Prostate gland (tissue), 2 donors: Measurements from ENCODE around the gene PALLD. TPM values are rescaled to one million over a fixed set of nuclear protein-coding genes. Genes with fewer than 3 reads are reported as not detected.

Source experiments
- DNase-seq: peaks from one replicate; pipeline ENCODE4 v3.0.0-alpha.2; 2019; ENCODE audit warnings: low spot score
- H3K27ac ChIP-seq, 2 donors: fragments of 200-600 bp; sonication (generic); 2 replicates each; pipeline ENCODE4 v1.5.1; 2017 to 2019
- H3K27me3 ChIP-seq: fragments of 200-600 bp; sonication (generic); replicated peaks from 2 replicates; pipeline ENCODE4 v1.5.1; 2019; ENCODE audit not compliant: insufficient read depth
- H3K36me3 ChIP-seq, 2 donors: fragments of 200-600 bp; sonication (generic); 1 replicate in 1 of 2; 2 replicates in 1 of 2; pipeline versions ENCODE4 v1.5.1 to v1.8.1; 2017 to 2019
- H3K4me1 ChIP-seq: fragments of 200-600 bp; sonication (generic); replicated peaks from 2 replicates; pipeline ENCODE4 v1.5.1; 2019
- H3K4me3 ChIP-seq, 2 donors: fragments of 200-600 bp; sonication (generic); 2 replicates each; pipeline ENCODE4 v1.5.1; 2017 to 2019
- H3K9me3 ChIP-seq: fragments of 200-600 bp; sonication (generic); 2 replicates; pipeline ENCODE4 v1.5.1; 2017
- POLR2A ChIP-seq: fragments of 450-650 bp; IDR thresholded peaks from one replicate; pipeline ENCODE4 v1.6.1; 2016; ENCODE audit warnings: antibody characterized with exemption, mild to moderate bottlenecking
- POLR2AphosphoS5 ChIP-seq: sonication (generic); formaldehyde crosslinking; IDR thresholded peaks from one replicate; pipeline ENCODE4 v1.6.1; 2017; ENCODE audit warnings: antibody characterized with exemption
- WGBS: methylation state at CpG from one replicate; pipeline ENCODE4 v1.1.5; 2018; 5-methylcytosine and 5-hydroxymethylcytosine counted together
- intact Hi-C: fragments of 100-400 bp; cut with DNase I; formaldehyde crosslinking; loops from one replicate; pipeline ENCODE4 v1.14.2; 2022
- total RNA-seq, 2 donors: library from RNA; depleted of rRNA; stranded (reverse); fragments of >200 nt; gene quantifications; one replicate each; pipeline ENCODE4 v1.1.0, GENCODE V29; 2016
- TF ChIP-seq, protein P1 (sequence below), 4 experiments: fragments of 200-600 bp in 2 of 4; fragments of 450-650 bp in 2 of 4; sonication (generic) in 2 of 4; IDR thresholded peaks; 1 replicate in 3 of 4; 2 replicates in 1 of 4; pipeline ENCODE4 v1.5.1; 2016 to 2019; ENCODE audit warnings: antibody characterized with exemption in 4 of 4, mild to moderate bottlenecking in 2 of 4, moderate library complexity in 2 of 4

PALLD gene
- total RNA-seq, 2 donors from 2014 or later = 252 TPM

- Histone ChIP-seq H3K4me3 (no peak overlapping the region), H3K4me1 (no peaks in the 10 kb centered on the region), H3K27me3 (no peaks in the 10 kb centered on the region), H3K27ac (no peak overlapping the region), H3K36me3 (no peaks in the 10 kb centered on the region), H3K9me3 (no peaks in the 10 kb centered on the region)
- intact Hi-C loops = no loop called here
- no peak for DNase-seq
- TF ChIP-seq POLR2A (no peak), POLR2AphosphoS5 (no peak)
- TF ChIP-seq, protein P1, sequence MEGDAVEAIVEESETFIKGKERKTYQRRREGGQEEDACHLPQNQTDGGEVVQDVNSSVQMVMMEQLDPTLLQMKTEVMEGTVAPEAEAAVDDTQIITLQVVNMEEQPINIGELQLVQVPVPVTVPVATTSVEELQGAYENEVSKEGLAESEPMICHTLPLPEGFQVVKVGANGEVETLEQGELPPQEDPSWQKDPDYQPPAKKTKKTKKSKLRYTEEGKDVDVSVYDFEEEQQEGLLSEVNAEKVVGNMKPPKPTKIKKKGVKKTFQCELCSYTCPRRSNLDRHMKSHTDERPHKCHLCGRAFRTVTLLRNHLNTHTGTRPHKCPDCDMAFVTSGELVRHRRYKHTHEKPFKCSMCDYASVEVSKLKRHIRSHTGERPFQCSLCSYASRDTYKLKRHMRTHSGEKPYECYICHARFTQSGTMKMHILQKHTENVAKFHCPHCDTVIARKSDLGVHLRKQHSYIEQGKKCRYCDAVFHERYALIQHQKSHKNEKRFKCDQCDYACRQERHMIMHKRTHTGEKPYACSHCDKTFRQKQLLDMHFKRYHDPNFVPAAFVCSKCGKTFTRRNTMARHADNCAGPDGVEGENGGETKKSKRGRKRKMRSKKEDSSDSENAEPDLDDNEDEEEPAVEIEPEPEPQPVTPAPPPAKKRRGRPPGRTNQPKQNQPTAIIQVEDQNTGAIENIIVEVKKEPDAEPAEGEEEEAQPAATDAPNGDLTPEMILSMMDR (IDR thresholded peaks at IDR 0.05) = no peak
- WGBS = 94% methylated on average over 8 of the region's 8 CpGs
These were observed 121.9 kb downstream of the PALLD start for GRCh38 chr4:168618577-168619265.

DNA sequence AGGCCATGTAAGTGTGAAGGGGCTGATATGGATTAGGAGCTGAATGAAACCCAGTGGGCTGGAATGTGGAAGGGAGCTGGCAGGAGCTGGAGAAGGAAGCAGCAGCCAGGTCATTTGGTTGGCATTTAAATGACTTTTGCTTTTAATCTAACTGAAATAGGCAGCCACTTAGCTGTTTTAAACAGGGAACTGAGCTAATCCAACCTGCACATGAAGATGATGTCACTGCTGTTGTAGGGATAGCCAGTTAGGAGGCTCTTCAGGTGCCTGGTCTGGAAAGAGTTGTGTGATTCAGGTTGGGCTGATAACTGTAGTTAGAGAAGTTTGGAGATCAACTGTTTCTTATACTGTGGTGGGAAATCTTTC lies 122.4 kb downstream of the PALLD start:
- Histone ChIP-seq H3K27me3 (no peaks in the 10 kb centered on the region), H3K36me3 (no peaks in the 10 kb centered on the region), H3K9me3 (no peaks in the 10 kb centered on the region), H3K4me1 (no peaks in the 10 kb centered on the region), H3K27ac (no peak overlapping the region), H3K4me3 (no peak overlapping the region)
- TF ChIP-seq, protein P1 (IDR thresholded peaks at IDR 0.05) = no peak
- TF ChIP-seq POLR2AphosphoS5 (no peak), POLR2A (no peak)
- DNase-seq = no peak
- intact Hi-C loops = no loop called here

- WGBS = 60% methylated on average over 9 of the region's 9 CpGs
- Histone ChIP-seq H3K36me3 (no peaks in the 10 kb centered on the region), H3K27me3 (no peaks in the 10 kb centered on the region), H3K4me1 (no peaks in the 10 kb centered on the region), H3K4me3 (no peak overlapping the region), H3K9me3 (no peaks in the 10 kb centered on the region), H3K27ac (no peak overlapping the region)
- no peak for TF ChIP-seq POLR2AphosphoS5
- no peak for TF ChIP-seq POLR2A
- TF ChIP-seq, protein P1 (IDR thresholded peaks at IDR 0.05) = no peak
- DNase-seq = no peak
- intact Hi-C loops = no loop called here
These were observed 125.1 kb downstream of the PALLD start for GRCh38 chr4:168621806-168622589.

- Histone ChIP-seq H3K4me3 (no peak overlapping the region), H3K4me1 (no peaks in the 10 kb centered on the region), H3K9me3 (no peaks in the 10 kb centered on the region), H3K27me3 (no peaks in the 10 kb centered on the region), H3K36me3 (no peaks in the 10 kb centered on the region), H3K27ac (no peak overlapping the region)
- 70% methylated on average over 5 of the region's 5 CpGs for WGBS
- intact Hi-C loops = no loop called here
- no peak for DNase-seq
- TF ChIP-seq POLR2A = no peak
- no peak for TF ChIP-seq POLR2AphosphoS5
- TF ChIP-seq, protein P1 (IDR thresholded peaks at IDR 0.05) = no peak
These were observed 125.7 kb downstream of the PALLD start for GRCh38 chr4:168622600-168622999.

- H3K4me1 ChIP-seq = no peaks in the 10 kb centered on the region
- no peaks in the 10 kb centered on the region for H3K36me3 ChIP-seq
- intact Hi-C loops = no loop called here
- DNase-seq = no peak
- no peaks in the 10 kb centered on the region for H3K9me3 ChIP-seq
- no peak overlapping the region for H3K27ac ChIP-seq
- no peaks in the 10 kb centered on the region for H3K27me3 ChIP-seq
- TF ChIP-seq, protein P1 (IDR thresholded peaks at IDR 0.05) = no peak
- TF ChIP-seq POLR2A (no peak), POLR2AphosphoS5 (no peak)
- H3K4me3 ChIP-seq = no peak overlapping the region
These were observed 126.2 kb downstream of the PALLD start for GRCh38 chr4:168623011-168623410.
